Thoracic aorta (tissue), 2 donors: Measurements from ENCODE around the gene TRPM4. TPM values are rescaled to one million over a fixed set of nuclear protein-coding genes. Genes with fewer than 3 reads are reported as not detected.
A peak's percentile ranks its signal among the peaks of the same experiment; 100 is the strongest.

Experiments used
- ATAC-seq: fragments of 150-250 bp; one replicate; pipeline ENCODE4 v1.8.0; 2017; ENCODE audit warnings: low read depth; ENCODE audit not compliant: insufficient number of reproducible peaks, low FRiP score
- DNase-seq: peaks from one replicate; pipeline ENCODE4 v3.0.0-alpha.2; 2020; ENCODE audit warnings: low spot score
- H3K27ac ChIP-seq, 2 donors: fragments of 200-600 bp; sonication (generic); 1 replicate in 1 of 2; 2 replicates in 1 of 2; pipeline ENCODE4 v1.5.1; 2016; ENCODE audit warnings: mild to moderate bottlenecking in 2 of 2, moderate library complexity in 2 of 2
- H3K27me3 ChIP-seq: fragments of 200-600 bp; sonication (generic); replicated peaks from 2 replicates; pipeline ENCODE4 v1.6.0; 2016; ENCODE audit warnings: mild to moderate bottlenecking; ENCODE audit not compliant: insufficient read depth
- H3K36me3 ChIP-seq: fragments of 200-600 bp; sonication (generic); one replicate; pipeline ENCODE4 v1.5.1; 2016
- H3K4me1 ChIP-seq, 2 donors: fragments of 200-600 bp; sonication (generic); 1 replicate in 1 of 2; 2 replicates in 1 of 2; pipeline versions ENCODE4 v1.5.1 to v1.6.0; 2016; ENCODE audit warnings: low read depth in 2 of 2, mild to moderate bottlenecking in 1 of 2; ENCODE audit not compliant: control insufficient read depth in 1 of 2
- H3K4me3 ChIP-seq: fragments of 200-600 bp; sonication (generic); 2 replicates; pipeline ENCODE4 v1.5.1; 2016; ENCODE audit warnings: mild to moderate bottlenecking
- H3K9me3 ChIP-seq: fragments of 200-600 bp; sonication (generic); 2 replicates; pipeline ENCODE4 v1.5.1; 2016
- total RNA-seq, 2 donors: library from RNA; depleted of rRNA; stranded (reverse); fragments of >200 nt; gene quantifications; one replicate each; pipeline versions ENCODE4 v1.1.0 to v1.2.3, GENCODE V29; 2016
- TF ChIP-seq, protein P1 (sequence below): fragments of 200-600 bp; sonication (generic); IDR thresholded peaks from one replicate; pipeline ENCODE4 v1.5.1; 2019; ENCODE audit warnings: antibody characterized with exemption

TRPM4 gene
- total RNA-seq, 2 donors from 2014 or later = 48.3 to 65.9 TPM

DNA sequence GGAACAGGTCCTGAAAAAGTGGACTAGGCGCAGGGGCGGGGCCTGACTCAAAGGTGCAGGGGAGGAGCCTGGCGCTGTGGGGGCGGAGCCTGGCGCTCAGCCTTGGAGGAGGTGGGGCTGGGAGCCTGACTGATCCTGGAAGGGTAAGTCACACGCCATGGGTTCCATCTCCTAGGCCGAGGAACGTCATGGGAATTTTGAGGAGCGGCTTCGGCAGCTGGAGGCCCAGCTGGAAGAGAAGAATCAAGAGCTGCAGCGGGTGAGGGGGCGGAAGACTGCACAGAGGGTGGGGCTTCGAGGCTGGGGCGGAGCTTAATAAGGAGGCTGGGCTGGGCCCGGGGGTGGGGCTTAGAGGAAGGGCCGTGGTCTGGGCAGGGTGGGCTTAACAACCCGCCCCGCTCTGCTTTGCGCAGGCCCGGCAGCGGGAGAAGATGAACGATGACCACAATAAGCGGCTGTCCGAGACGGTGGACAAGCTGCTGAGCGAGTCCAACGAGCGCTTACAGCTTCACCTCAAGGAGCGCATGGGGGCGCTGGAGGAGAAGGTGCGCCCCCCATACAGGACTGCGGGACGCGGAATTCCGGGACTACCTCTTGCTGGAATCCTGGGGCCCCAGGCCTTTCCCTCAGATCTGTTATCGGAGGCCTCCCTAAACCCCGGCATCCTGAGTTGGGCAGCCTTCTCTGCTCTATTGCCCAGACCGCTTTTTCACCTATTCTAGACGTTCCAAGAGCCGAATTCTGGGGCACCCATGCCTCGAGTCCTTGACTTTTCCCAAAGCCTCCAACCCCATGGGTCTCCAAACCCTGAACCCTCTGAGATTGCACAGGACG, 23.8 kb upstream of the TRPM4 start:
- Histone ChIP-seq H3K4me3 (peak overlapping the region; percentile 52), H3K4me1 (peaks cover 0 to 13% of the 10 kb centered on the region in 2 donors), H3K9me3 (no peaks in the 10 kb centered on the region), H3K27me3 (no peaks in the 10 kb centered on the region), H3K36me3 (no peaks in the 10 kb centered on the region), H3K27ac (no peak overlapping the region)
- ATAC-seq = no peak
- DNase-seq = no peak
- TF ChIP-seq, protein P1, sequence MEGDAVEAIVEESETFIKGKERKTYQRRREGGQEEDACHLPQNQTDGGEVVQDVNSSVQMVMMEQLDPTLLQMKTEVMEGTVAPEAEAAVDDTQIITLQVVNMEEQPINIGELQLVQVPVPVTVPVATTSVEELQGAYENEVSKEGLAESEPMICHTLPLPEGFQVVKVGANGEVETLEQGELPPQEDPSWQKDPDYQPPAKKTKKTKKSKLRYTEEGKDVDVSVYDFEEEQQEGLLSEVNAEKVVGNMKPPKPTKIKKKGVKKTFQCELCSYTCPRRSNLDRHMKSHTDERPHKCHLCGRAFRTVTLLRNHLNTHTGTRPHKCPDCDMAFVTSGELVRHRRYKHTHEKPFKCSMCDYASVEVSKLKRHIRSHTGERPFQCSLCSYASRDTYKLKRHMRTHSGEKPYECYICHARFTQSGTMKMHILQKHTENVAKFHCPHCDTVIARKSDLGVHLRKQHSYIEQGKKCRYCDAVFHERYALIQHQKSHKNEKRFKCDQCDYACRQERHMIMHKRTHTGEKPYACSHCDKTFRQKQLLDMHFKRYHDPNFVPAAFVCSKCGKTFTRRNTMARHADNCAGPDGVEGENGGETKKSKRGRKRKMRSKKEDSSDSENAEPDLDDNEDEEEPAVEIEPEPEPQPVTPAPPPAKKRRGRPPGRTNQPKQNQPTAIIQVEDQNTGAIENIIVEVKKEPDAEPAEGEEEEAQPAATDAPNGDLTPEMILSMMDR = no peak

DNA sequence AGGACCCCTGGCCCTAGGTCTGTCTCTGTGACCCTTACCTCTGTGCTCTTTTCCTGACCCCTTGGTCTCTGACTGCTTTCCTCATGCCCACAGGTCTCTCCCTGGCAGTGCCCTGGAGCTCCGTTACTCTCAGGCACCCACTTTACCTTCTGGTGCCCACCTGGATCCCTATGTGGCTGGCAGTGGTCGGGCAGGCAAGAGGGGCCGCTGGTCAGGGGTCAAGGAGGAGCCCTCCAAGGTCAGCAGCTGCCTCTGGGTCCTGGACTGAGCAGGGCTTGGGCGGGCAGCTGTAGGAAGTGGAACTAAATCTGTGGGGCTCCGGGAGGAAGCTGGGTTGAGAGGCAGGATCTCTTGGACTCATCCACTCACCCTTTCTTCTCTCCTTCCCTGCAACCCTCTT, 21.9 kb upstream of the TRPM4 start:
- Histone ChIP-seq H3K36me3 (no peaks in the 10 kb centered on the region), H3K4me3 (no peak overlapping the region), H3K27ac (no peak overlapping the region), H3K27me3 (no peaks in the 10 kb centered on the region), H3K4me1 (peaks cover 0 to 12% of the 10 kb centered on the region in 2 donors), H3K9me3 (no peaks in the 10 kb centered on the region)
- TF ChIP-seq, protein P1 = no peak
- ATAC-seq (no peak), DNase-seq (no peak)

DNA sequence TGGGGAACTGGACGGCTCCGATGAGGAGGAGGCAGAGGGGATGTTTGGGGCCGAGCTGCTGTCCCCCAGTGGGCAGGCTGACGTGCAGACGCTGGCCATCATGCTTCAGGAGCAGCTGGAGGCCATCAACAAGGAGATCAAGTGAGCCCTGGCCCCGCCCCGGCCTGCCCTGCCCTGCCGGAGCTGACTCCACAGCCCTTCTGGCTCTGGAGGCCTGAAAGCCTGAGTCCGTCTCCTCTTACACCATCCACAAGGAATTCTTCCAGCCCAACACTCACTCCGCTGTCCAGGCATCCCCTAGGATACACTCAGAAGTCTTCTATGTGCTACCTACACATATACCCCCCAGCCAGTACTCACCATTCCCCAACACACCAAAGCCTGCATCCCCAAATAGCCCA, 20.8 kb upstream of the TRPM4 start:
- H3K9me3 ChIP-seq = no peaks in the 10 kb centered on the region
- TF ChIP-seq, protein P1 = no peak
- H3K36me3 ChIP-seq = no peaks in the 10 kb centered on the region
- DNase-seq (no peak), ATAC-seq (no peak)
- no peaks in the 10 kb centered on the region for H3K27me3 ChIP-seq
- no peak overlapping the region for H3K27ac ChIP-seq
- peaks cover 0 to 12% of the 10 kb centered on the region in 2 donors for H3K4me1 ChIP-seq
- H3K4me3 ChIP-seq = no peak overlapping the region

DNA sequence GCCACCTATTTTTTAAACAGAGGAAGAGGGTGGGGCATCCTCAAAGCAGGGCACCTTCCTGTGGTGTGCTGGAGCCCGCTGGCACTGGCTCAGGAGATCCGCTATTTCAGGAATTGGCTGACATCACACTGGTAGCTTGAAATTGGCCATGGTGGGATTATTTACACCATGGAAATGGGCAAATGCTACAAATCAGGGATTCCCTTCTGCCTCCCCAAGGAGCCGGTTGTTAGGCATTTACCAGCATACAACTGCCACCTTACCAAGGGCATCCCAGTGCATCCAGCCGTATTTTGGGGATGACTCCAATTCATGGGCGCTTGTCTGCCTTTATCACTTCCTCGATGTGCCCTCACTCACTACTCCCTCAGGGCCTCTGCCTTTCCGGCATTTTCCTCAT, 16.6 kb upstream of the TRPM4 start:
- no peak overlapping the region for H3K27ac ChIP-seq
- H3K9me3 ChIP-seq = no peaks in the 10 kb centered on the region
- no peaks in the 10 kb centered on the region for H3K27me3 ChIP-seq
- no peaks in the 10 kb centered on the region for H3K36me3 ChIP-seq
- TF ChIP-seq, protein P1 = no peak
- peaks cover 4 to 11% of the 10 kb centered on the region in 2 donors for H3K4me1 ChIP-seq
- ATAC-seq (no peak), DNase-seq (no peak)
- no peak overlapping the region for H3K4me3 ChIP-seq

DNA sequence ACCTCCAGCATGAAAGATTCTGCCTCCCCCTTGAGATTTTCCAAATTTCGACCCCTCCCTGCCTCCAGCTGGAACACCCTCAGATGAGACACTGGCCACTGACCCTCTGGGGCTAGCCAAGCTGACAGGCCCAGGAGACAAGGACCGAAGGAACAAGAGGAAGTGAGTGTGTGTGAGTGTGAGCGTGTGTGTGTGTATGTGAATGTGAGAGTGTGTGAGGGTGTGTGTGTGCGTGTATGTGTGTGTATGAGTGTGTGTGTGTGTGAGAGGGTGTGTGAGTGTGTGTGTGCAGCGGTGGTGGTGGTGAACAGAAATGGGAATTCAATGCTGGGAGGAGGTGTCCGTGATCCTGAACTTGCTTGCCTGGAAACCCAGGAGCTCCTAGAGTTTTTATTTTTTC, 16.2 kb upstream of the TRPM4 start:
- TF ChIP-seq, protein P1 = no peak

More for the DNA sequence above, 16.2 kb upstream of the TRPM4 start:
- Histone ChIP-seq H3K27ac (no peak overlapping the region), H3K36me3 (no peaks in the 10 kb centered on the region), H3K27me3 (no peaks in the 10 kb centered on the region), H3K9me3 (no peaks in the 10 kb centered on the region), H3K4me1 (peaks cover 4 to 15% of the 10 kb centered on the region in 2 donors), H3K4me3 (no peak overlapping the region)
- ATAC-seq = no peak
- no peak for DNase-seq
